GM12878 (cell line): ENCODE measurements around the gene PDGFC. TPM values are rescaled to one million over a fixed set of nuclear protein-coding genes. Genes with fewer than 3 reads are reported as not detected.

Experiments
- ATAC-seq: fragments of 200-7000 bp; cut with Tn5 transposase; 3 replicates; pipeline ENCODE4 v1.9.1; 2020; ENCODE audit warnings: mild to moderate bottlenecking, moderate library complexity
- BruUV-seq: library from RNA; stranded (reverse); fragments of 400-500 nt; replicated peaks from 2 replicates; lab custom pipeline; 2021; lab: Mats Ljungman, UMichigan
- CTCF ChIA-PET: fragments of 300-600 bp; sonication (Branson Sonifier 250); formaldehyde crosslinking; extraction: SDS; loops from one replicate; lab custom pipeline; 2021; ENCODE audit warnings: inconsistent platforms; lab: Yijun Ruan, JAX
- POLR2A ChIA-PET: fragments of 350-600 bp; formaldehyde crosslinking; extraction: SDS; loops from one replicate; lab custom pipeline; 2021; ENCODE audit warnings: inconsistent platforms; lab: Charles Lee
- RAD21 ChIA-PET: fragments of 300-600 bp; sonication (Branson Sonifier 250); formaldehyde crosslinking; loops from one replicate; lab custom pipeline; 2023; ENCODE audit warnings: antibody characterized with exemption; ENCODE audit not compliant: unreplicated experiment; lab: Charles Lee
- SMC1A ChIA-PET: fragments of 300-600 bp; sonication (Branson Sonifier 250); formaldehyde crosslinking; loops from one replicate; lab custom pipeline; 2023; ENCODE audit not compliant: unreplicated experiment, uncharacterized antibody; lab: Charles Lee
- DNase-seq: peaks from one replicate; pipeline ENCODE4 v3.0.0-alpha.2; 2011; ENCODE audit warnings: low read depth, low spot score
- FAIRE-seq: peaks from 3 replicates; lab custom pipeline; 2011; peaks lifted over from hg19 to GRCh38; lab: Jason Lieb, UNC
- H2AFZ ChIP-seq: 2 replicates; pipeline ENCODE4 v1.6.0; 2011; ENCODE audit warnings: low read depth, low read length, control low read depth; ENCODE audit not compliant: control insufficient read depth
- H3K27ac ChIP-seq: 2 replicates; pipeline ENCODE4 v1.5.1; 2011; ENCODE audit warnings: control low read depth; ENCODE audit not compliant: control insufficient read depth, insufficient read depth
- H3K27me3 ChIP-seq, 2 experiments: replicated peaks in 1 of 2; 2 replicates each; pipeline versions ENCODE4 v1.6.0 to v1.6.1; 2011; ENCODE audit warnings: low read length in 1 of 2; ENCODE audit not compliant: control insufficient read depth in 2 of 2, insufficient read depth in 2 of 2
- H3K36me3 ChIP-seq, 2 experiments: 2 replicates each; pipeline ENCODE4 v1.5.1; 2011; ENCODE audit warnings: low read length in 1 of 2; ENCODE audit not compliant: control insufficient read depth in 2 of 2, insufficient read depth in 2 of 2
- H3K4me1 ChIP-seq: 2 replicates; pipeline ENCODE4 v1.6.1; 2011; ENCODE audit warnings: mild to moderate bottlenecking, low read length, moderate library complexity, mixed read lengths; ENCODE audit not compliant: control insufficient read depth, insufficient read depth
- H3K4me2 ChIP-seq: 2 replicates; pipeline ENCODE4 v1.6.0; 2011; ENCODE audit warnings: control low read depth; ENCODE audit not compliant: control insufficient read depth, insufficient read depth
- H3K4me3 ChIP-seq: fragments of 200-600 bp; sonication (generic); 2 replicates; pipeline ENCODE4 v1.5.1; 2016
- H3K79me2 ChIP-seq: 2 replicates; pipeline ENCODE4 v1.6.0; 2011; ENCODE audit warnings: low read length; ENCODE audit not compliant: control insufficient read depth, insufficient read depth
- H3K9ac ChIP-seq: 2 replicates; pipeline ENCODE4 v1.8.0; 2011; ENCODE audit warnings: low read length, control low read depth, mixed read lengths; ENCODE audit not compliant: control insufficient read depth, insufficient read depth
- H3K9me3 ChIP-seq: replicated peaks from 3 replicates; pipeline ENCODE4 v1.5.1; 2011; ENCODE audit warnings: mild to moderate bottlenecking, low read length; ENCODE audit not compliant: control insufficient read depth, insufficient read depth
- H4K20me1 ChIP-seq: 2 replicates; pipeline ENCODE4 v1.6.0; 2011; ENCODE audit not compliant: control insufficient read depth, insufficient read depth
- ASH2L ChIP-seq: fragments of 300-600, 200-600 bp; sonication (generic); IDR thresholded peaks from 2 replicates; pipeline ENCODE4 v1.6.1; 2017; ENCODE audit warnings: low read depth, mild to moderate bottlenecking, borderline replicate concordance
- CEBPB ChIP-seq, 2 experiments: fragments of 150-350 bp in 1 of 2; IDR thresholded peaks; 2 replicates each; pipeline ENCODE4 v1.6.1; 2012 to 2014; ENCODE audit warnings: low read depth in 2 of 2, low read length in 2 of 2, borderline replicate concordance in 1 of 2, inconsistent platforms in 1 of 2
- CREM ChIP-seq: IDR thresholded peaks from 2 replicates; pipeline ENCODE4 v1.6.1; 2014; ENCODE audit warnings: antibody characterized with exemption, low read depth
- FOXM1 ChIP-seq: IDR thresholded peaks from 2 replicates; pipeline ENCODE4 v1.6.1; 2012; ENCODE audit warnings: low read depth, mild to moderate bottlenecking, inconsistent platforms, low read length, moderate library complexity
- HCFC1 ChIP-seq: fragments of 150-350 bp; IDR thresholded peaks from 2 replicates; pipeline ENCODE4 v1.6.1; 2014; ENCODE audit warnings: low read length
- MXI1 ChIP-seq: fragments of 150-350 bp; IDR thresholded peaks from 2 replicates; pipeline ENCODE4 v1.6.1; 2011; ENCODE audit warnings: low read depth, mild to moderate bottlenecking, inconsistent platforms, low read length, improper control_type of control experiment
- MYB ChIP-seq: fragments of 150-350 bp; IDR thresholded peaks from 2 replicates; pipeline ENCODE4 v1.6.1; 2014; ENCODE audit warnings: mild to moderate bottlenecking, low read depth, low read length, borderline replicate concordance
- NFYA ChIP-seq: IDR thresholded peaks from 2 replicates; pipeline ENCODE4 v1.6.1; 2011; ENCODE audit warnings: low read depth, mild to moderate bottlenecking, low read length, improper control_type of control experiment, borderline replicate concordance
- NRF1 ChIP-seq: conservative IDR thresholded peaks from 2 replicates; pipeline ENCODE4 v1.6.1; 2011; ENCODE audit warnings: mild to moderate bottlenecking, low read depth, low read length, improper control_type of control experiment
- SUPT20H ChIP-seq: IDR thresholded peaks from 2 replicates; pipeline ENCODE4 v1.6.1; 2011; ENCODE audit warnings: low read depth, mild to moderate bottlenecking, low read length, moderate library complexity, borderline replicate concordance; ENCODE audit not compliant: control insufficient read depth
- YBX1 ChIP-seq: fragments of 450-650 bp; IDR thresholded peaks from 2 replicates; pipeline ENCODE4 v1.6.1; 2016; ENCODE audit warnings: antibody characterized with exemption
- ZBED1 ChIP-seq: IDR thresholded peaks from 2 replicates; pipeline ENCODE4 v1.6.1; 2016; ENCODE audit warnings: borderline replicate concordance
- WGBS: methylation state at CpG from one replicate; pipeline ENCODE4 v1.1.6; 2016; ENCODE audit warnings: low lambda C conversion rate; ENCODE audit not compliant: insufficient replicate concordance, insufficient coverage; ENCODE audit errors: missing lambda C conversion rate; 5-methylcytosine and 5-hydroxymethylcytosine counted together
- in situ Hi-C: fragments of 300-500 bp; cut with MboI; formaldehyde crosslinking; loops from 9 replicates; pipeline ENCODE4 v1.14.3; 2018; ENCODE audit warnings: mixed read lengths
- intact Hi-C: fragments of 100-400 bp; cut with micrococcal nuclease; formaldehyde crosslinking; loops from one replicate; pipeline ENCODE4 v1.14.2; 2022; ENCODE audit not compliant: unreplicated experiment
- polyA plus RNA-seq, 11 experiments: library from polyadenylated mRNA; depleted of rRNA in 4 of 11; unstranded in 6 of 11; stranded (reverse) in 5 of 11; fragments of >200 nt; fragmentation: Nextera tagmentation in 4 of 11; fragmentation: Illumina TruSeq in 1 of 11; extraction: Ambion mirVana in 4 of 11; extraction: Trizol in 1 of 11; gene quantifications; 1 replicate in 1 of 11; 2 replicates in 10 of 11; pipeline versions ENCODE4 v1.2.1 to v1.2.3, GENCODE V29; 2011 to 2016; ENCODE audit warnings: inconsistent platforms in 2 of 11, missing spikeins in 2 of 11, low read depth in 1 of 11
- total RNA-seq, 4 experiments: library from RNA; depleted of rRNA in 3 of 4; stranded (reverse); fragments of >200 nt in 3 of 4; fragmentation: Illumina TruSeq in 1 of 4; extraction: Trizol in 1 of 4; gene quantifications; 2 replicates each; pipeline versions ENCODE4 v1.2.1 to v1.2.3, GENCODE V29; 2013 to 2021
- TF ChIP-seq, protein P1 (sequence below): IDR thresholded peaks from 2 replicates; pipeline ENCODE4 v1.6.1; 2011; ENCODE audit warnings: borderline replicate concordance, low read depth, mild to moderate bottlenecking, moderate library complexity, mixed read lengths, low read length; ENCODE audit not compliant: insufficient read depth; ENCODE audit errors: extremely low read length
- TF ChIP-seq, protein P2 (sequence below): IDR thresholded peaks from 2 replicates; pipeline ENCODE4 v1.6.1; 2012; ENCODE audit warnings: improper control_type of control experiment, low read depth, low read length; ENCODE audit not compliant: insufficient replicate concordance
- TF ChIP-seq, protein P3 (sequence below): IDR thresholded peaks from 2 replicates; pipeline ENCODE4 v1.6.1; 2012; ENCODE audit warnings: mild to moderate bottlenecking, low read depth, low read length

PDGFC gene
- total and polyA plus RNA-seq, 10 of the 15 experiments (the other 5 are each of a cell fraction or from before 2014, with no cell fraction given), result 0.02 to 0.18 TPM; not detected in 8

DNA sequence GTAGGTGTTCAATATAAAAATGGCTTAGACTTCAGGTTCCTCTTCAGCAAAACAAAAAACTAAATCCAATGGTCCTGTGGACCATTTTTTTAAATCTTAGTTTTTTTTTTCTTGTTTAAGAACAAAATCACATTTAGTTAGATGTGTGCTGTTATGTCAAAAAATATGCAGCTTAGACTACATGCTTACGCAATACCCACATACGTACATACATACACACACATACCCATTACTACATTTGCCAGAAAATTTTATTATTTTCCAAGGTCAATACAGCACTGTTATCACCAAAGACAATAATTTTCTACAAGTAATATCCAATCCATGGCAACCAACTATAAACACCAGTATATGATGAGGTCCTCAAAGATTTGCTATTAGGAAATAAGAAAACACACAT, 144.1 kb downstream of the PDGFC start (continued):
- TF ChIP-seq NFYA, result no peak
- no peak for TF ChIP-seq CREM
- no peak for TF ChIP-seq FOXM1
- TF ChIP-seq SUPT20H, result no peak
- no peak for TF ChIP-seq YBX1

DNA sequence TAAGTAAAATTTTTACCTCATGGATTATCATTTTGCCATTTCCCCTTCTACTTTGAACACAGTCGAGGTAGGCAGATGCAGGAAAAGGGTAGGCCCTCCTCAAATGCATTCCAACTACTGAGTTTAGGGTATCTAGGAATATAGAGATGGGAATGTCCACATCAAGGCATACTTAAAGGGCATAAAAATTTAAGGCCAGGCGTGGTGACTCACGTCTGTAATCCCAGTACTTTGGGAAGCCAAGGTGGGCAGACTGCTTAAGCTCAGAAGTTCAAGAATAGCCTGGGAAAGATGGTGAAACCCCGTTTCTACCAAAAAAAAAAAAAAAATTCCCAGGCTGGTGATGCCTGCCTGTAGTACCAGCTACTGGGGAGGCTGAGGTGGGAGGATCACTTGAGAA, 146.5 kb downstream of the PDGFC start:
- WGBS, result 0% methylated on average over 4 of the region's 4 CpGs
- Histone ChIP-seq H3K79me2 (no peaks in the 10 kb centered on the region), H2AFZ (no peak overlapping the region), H3K36me3 (no peaks in the 10 kb centered on the region), H3K9me3 (no peaks in the 10 kb centered on the region), H3K9ac (no peak overlapping the region), H4K20me1 (no peaks in the 10 kb centered on the region), H3K4me2 (no peak overlapping the region), H3K4me1 (no peaks in the 10 kb centered on the region), H3K4me3 (no peak overlapping the region), H3K27me3 (no peaks in the 10 kb centered on the region), H3K27ac (no peak overlapping the region)
- no peak for FAIRE-seq
- SMC1A ChIA-PET, result no interaction called here
- no peak for DNase-seq
- no peak for ATAC-seq
- CTCF ChIA-PET, result interaction anchor here (1.2 kb wide), 1 partner anchor 12 kb away, joined by 3 read pairs; no protein-coding TSS in a partner anchor
- POLR2A ChIA-PET, result no interaction called here
- intact Hi-C loops, result no loop called here
- in situ Hi-C loops, result no loop called here
- no TSS peak for BruUV-seq
- RAD21 ChIA-PET, result no interaction called here
- TF ChIP-seq ZBED1 (no peak), ASH2L (no peak), NRF1 (no peak), MXI1 (no peak), HCFC1 (no peak), MYB (no peak), CEBPB (IDR thresholded peaks at IDR 0.05; ENCODE audit: borderline replicate concordance in 1 of 2, low read depth in 2 of 2, low read length in 2 of 2) (no peak)
- TF ChIP-seq, protein P1, sequence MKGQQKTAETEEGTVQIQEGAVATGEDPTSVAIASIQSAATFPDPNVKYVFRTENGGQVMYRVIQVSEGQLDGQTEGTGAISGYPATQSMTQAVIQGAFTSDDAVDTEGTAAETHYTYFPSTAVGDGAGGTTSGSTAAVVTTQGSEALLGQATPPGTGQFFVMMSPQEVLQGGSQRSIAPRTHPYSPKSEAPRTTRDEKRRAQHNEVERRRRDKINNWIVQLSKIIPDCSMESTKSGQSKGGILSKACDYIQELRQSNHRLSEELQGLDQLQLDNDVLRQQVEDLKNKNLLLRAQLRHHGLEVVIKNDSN, result no peak
- TF ChIP-seq, protein P2, sequence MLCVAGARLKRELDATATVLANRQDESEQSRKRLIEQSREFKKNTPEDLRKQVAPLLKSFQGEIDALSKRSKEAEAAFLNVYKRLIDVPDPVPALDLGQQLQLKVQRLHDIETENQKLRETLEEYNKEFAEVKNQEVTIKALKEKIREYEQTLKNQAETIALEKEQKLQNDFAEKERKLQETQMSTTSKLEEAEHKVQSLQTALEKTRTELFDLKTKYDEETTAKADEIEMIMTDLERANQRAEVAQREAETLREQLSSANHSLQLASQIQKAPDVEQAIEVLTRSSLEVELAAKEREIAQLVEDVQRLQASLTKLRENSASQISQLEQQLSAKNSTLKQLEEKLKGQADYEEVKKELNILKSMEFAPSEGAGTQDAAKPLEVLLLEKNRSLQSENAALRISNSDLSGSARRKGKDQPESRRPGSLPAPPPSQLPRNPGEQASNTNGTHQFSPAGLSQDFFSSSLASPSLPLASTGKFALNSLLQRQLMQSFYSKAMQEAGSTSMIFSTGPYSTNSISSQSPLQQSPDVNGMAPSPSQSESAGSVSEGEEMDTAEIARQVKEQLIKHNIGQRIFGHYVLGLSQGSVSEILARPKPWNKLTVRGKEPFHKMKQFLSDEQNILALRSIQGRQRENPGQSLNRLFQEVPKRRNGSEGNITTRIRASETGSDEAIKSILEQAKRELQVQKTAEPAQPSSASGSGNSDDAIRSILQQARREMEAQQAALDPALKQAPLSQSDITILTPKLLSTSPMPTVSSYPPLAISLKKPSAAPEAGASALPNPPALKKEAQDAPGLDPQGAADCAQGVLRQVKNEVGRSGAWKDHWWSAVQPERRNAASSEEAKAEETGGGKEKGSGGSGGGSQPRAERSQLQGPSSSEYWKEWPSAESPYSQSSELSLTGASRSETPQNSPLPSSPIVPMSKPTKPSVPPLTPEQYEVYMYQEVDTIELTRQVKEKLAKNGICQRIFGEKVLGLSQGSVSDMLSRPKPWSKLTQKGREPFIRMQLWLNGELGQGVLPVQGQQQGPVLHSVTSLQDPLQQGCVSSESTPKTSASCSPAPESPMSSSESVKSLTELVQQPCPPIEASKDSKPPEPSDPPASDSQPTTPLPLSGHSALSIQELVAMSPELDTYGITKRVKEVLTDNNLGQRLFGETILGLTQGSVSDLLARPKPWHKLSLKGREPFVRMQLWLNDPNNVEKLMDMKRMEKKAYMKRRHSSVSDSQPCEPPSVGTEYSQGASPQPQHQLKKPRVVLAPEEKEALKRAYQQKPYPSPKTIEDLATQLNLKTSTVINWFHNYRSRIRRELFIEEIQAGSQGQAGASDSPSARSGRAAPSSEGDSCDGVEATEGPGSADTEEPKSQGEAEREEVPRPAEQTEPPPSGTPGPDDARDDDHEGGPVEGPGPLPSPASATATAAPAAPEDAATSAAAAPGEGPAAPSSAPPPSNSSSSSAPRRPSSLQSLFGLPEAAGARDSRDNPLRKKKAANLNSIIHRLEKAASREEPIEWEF, result no peak
- TF ChIP-seq, protein P3, sequence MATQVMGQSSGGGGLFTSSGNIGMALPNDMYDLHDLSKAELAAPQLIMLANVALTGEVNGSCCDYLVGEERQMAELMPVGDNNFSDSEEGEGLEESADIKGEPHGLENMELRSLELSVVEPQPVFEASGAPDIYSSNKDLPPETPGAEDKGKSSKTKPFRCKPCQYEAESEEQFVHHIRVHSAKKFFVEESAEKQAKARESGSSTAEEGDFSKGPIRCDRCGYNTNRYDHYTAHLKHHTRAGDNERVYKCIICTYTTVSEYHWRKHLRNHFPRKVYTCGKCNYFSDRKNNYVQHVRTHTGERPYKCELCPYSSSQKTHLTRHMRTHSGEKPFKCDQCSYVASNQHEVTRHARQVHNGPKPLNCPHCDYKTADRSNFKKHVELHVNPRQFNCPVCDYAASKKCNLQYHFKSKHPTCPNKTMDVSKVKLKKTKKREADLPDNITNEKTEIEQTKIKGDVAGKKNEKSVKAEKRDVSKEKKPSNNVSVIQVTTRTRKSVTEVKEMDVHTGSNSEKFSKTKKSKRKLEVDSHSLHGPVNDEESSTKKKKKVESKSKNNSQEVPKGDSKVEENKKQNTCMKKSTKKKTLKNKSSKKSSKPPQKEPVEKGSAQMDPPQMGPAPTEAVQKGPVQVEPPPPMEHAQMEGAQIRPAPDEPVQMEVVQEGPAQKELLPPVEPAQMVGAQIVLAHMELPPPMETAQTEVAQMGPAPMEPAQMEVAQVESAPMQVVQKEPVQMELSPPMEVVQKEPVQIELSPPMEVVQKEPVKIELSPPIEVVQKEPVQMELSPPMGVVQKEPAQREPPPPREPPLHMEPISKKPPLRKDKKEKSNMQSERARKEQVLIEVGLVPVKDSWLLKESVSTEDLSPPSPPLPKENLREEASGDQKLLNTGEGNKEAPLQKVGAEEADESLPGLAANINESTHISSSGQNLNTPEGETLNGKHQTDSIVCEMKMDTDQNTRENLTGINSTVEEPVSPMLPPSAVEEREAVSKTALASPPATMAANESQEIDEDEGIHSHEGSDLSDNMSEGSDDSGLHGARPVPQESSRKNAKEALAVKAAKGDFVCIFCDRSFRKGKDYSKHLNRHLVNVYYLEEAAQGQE, result no peak
